Mesenchymal stem cell (in vitro differentiated cells and primary cell): Measurements from ENCODE around the gene TNFSF10.

Source experiments
- DNase-seq: peaks from one replicate; pipeline ENCODE4 v3.0.0-alpha.2; 2013
- H2AFZ ChIP-seq: one replicate; pipeline ENCODE4 v1.6.1; 2013; ENCODE audit warnings: low read depth, mild to moderate bottlenecking, control low read depth, inconsistent platforms, low read length, moderate library complexity
- H2AK5ac ChIP-seq: 2 replicates; pipeline ENCODE4 v1.6.1; 2013; ENCODE audit warnings: low read length, moderate library complexity, mild to moderate bottlenecking, inconsistent platforms; ENCODE audit not compliant: severe bottlenecking
- H2BK120ac ChIP-seq: one replicate; pipeline ENCODE4 v1.6.1; 2013; ENCODE audit warnings: low read depth, mild to moderate bottlenecking, inconsistent platforms, low read length, moderate library complexity
- H2BK12ac ChIP-seq, 2 experiments: one replicate each; pipeline ENCODE4 v1.6.1; 2013; ENCODE audit warnings: inconsistent platforms in 2 of 2, low read length in 2 of 2, mild to moderate bottlenecking in 2 of 2, moderate library complexity in 2 of 2, control low read depth in 1 of 2
- H2BK15ac ChIP-seq: one replicate; pipeline ENCODE4 v1.6.1; 2013; ENCODE audit warnings: mild to moderate bottlenecking, low read depth, inconsistent platforms; ENCODE audit not compliant: poor library complexity, severe bottlenecking
- H2BK5ac ChIP-seq: 2 replicates; pipeline ENCODE4 v1.6.1; 2013; ENCODE audit warnings: low read depth, mild to moderate bottlenecking, low read length, control low read depth, inconsistent platforms; ENCODE audit not compliant: poor library complexity, severe bottlenecking
- H3K14ac ChIP-seq, 2 experiments: one replicate each; pipeline ENCODE4 v1.6.1; 2013; ENCODE audit warnings: inconsistent platforms in 2 of 2, low read length in 2 of 2, control low read depth in 1 of 2, mild to moderate bottlenecking in 1 of 2, moderate library complexity in 1 of 2
- H3K18ac ChIP-seq, 2 experiments: one replicate each; pipeline ENCODE4 v1.6.1; 2013; ENCODE audit warnings: inconsistent platforms in 2 of 2, low read length in 2 of 2, control low read depth in 1 of 2, low read depth in 1 of 2, mild to moderate bottlenecking in 1 of 2
- H3K23ac ChIP-seq, 2 experiments: one replicate each; pipeline ENCODE4 v1.6.1; 2013; ENCODE audit warnings: inconsistent platforms in 2 of 2, low read length in 2 of 2, mild to moderate bottlenecking in 2 of 2, moderate library complexity in 2 of 2, control low read depth in 1 of 2
- H3K27ac ChIP-seq: 2 replicates; pipeline ENCODE4 v1.5.1; 2013; ENCODE audit warnings: mild to moderate bottlenecking, moderate library complexity, low read length, control low read depth, inconsistent platforms; ENCODE audit not compliant: poor library complexity, severe bottlenecking
- H3K27me3 ChIP-seq, 2 experiments: 2 replicates each; pipeline versions ENCODE4 v1.6.1 to v1.7.0; 2013; ENCODE audit warnings: low read length in 2 of 2, mild to moderate bottlenecking in 2 of 2, moderate library complexity in 2 of 2, control low read depth in 1 of 2, inconsistent platforms in 1 of 2; ENCODE audit not compliant: control insufficient read depth in 1 of 2, insufficient read depth in 1 of 2
- H3K36me3 ChIP-seq, 2 experiments: 2 replicates each; pipeline versions ENCODE4 v1.6.1 to v1.7.0; 2013; ENCODE audit warnings: low read length in 2 of 2, control low read depth in 1 of 2, inconsistent platforms in 1 of 2, low read depth in 1 of 2, mild to moderate bottlenecking in 1 of 2; ENCODE audit not compliant: insufficient read depth in 2 of 2, control insufficient read depth in 1 of 2
- H3K4ac ChIP-seq, 2 experiments: one replicate each; pipeline ENCODE4 v1.6.1; 2013; ENCODE audit warnings: inconsistent platforms in 2 of 2, low read length in 2 of 2, mild to moderate bottlenecking in 2 of 2, moderate library complexity in 2 of 2, control low read depth in 1 of 2, low read depth in 1 of 2
- H3K4me1 ChIP-seq: 2 replicates; pipeline ENCODE4 v1.6.1; 2013; ENCODE audit warnings: low read depth, low read length, control low read depth; ENCODE audit not compliant: control insufficient read depth, insufficient read depth
- H3K4me2 ChIP-seq: 2 replicates; pipeline ENCODE4 v1.6.1; 2013; ENCODE audit warnings: low read length, mild to moderate bottlenecking, inconsistent platforms; ENCODE audit not compliant: poor library complexity, severe bottlenecking
- H3K4me3 ChIP-seq, 2 experiments: 2 replicates each; pipeline versions ENCODE4 v1.5.1 to v1.7.0; 2013; ENCODE audit warnings: low read length in 2 of 2, mild to moderate bottlenecking in 2 of 2, control low read depth in 1 of 2, low read depth in 1 of 2; ENCODE audit not compliant: insufficient read depth in 1 of 2
- H3K79me1 ChIP-seq: replicated peaks from 2 replicates; pipeline ENCODE4 v1.6.1; 2013; ENCODE audit warnings: mild to moderate bottlenecking, control low read depth, low read length, inconsistent platforms; ENCODE audit not compliant: poor library complexity, severe bottlenecking
- H3K9ac ChIP-seq: 2 replicates; pipeline ENCODE4 v1.7.0; 2013; ENCODE audit warnings: mild to moderate bottlenecking, low read length, moderate library complexity
- H3K9me3 ChIP-seq: 2 replicates; pipeline ENCODE4 v1.7.0; 2013; ENCODE audit warnings: mild to moderate bottlenecking, low read length; ENCODE audit not compliant: control insufficient read depth
- H4K8ac ChIP-seq: one replicate; pipeline ENCODE4 v1.6.1; 2013; ENCODE audit warnings: inconsistent platforms, mild to moderate bottlenecking, low read length, moderate library complexity
- H4K91ac ChIP-seq: one replicate; pipeline ENCODE4 v1.6.1; 2013; ENCODE audit warnings: mild to moderate bottlenecking, low read length, inconsistent platforms
- WGBS: methylation state at CpG from one replicate; pipeline ENCODE4 v1.1.7; 2013; ENCODE audit warnings: mixed read lengths; 5-methylcytosine and 5-hydroxymethylcytosine counted together

Gene TNFSF10

GRCh38 chr3:172564499-172564898 is 41.3 kb upstream of the TNFSF10 start:
- H3K4ac ChIP-seq, result no peak overlapping the region
- H2BK120ac ChIP-seq, result no peak overlapping the region
- H3K4me2 ChIP-seq, result no peak overlapping the region
- no peak overlapping the region for H3K23ac ChIP-seq
- 100% methylated on average over 4 of the region's 5 CpGs for WGBS
- H3K27me3 ChIP-seq, result no peaks in the 10 kb centered on the region
- DNase-seq, result no peak
- H2BK12ac ChIP-seq, result peak overlapping the region in 1 of 2 experiments; percentile 92
- H3K27ac ChIP-seq, result no peak overlapping the region
- H4K8ac ChIP-seq, result no peak overlapping the region
- H2BK15ac ChIP-seq, result no peak overlapping the region
- H3K18ac ChIP-seq, result no peak overlapping the region
- peaks cover 2% of the 10 kb centered on the region for H3K4me1 ChIP-seq
- no peaks in the 10 kb centered on the region for H3K9me3 ChIP-seq
- H2AFZ ChIP-seq, result no peak overlapping the region
- H3K14ac ChIP-seq, result no peak overlapping the region
- no peak overlapping the region for H3K4me3 ChIP-seq
- no peak overlapping the region for H2AK5ac ChIP-seq
- H3K9ac ChIP-seq, result no peak overlapping the region
- no peaks in the 10 kb centered on the region for H3K79me1 ChIP-seq
- no peak overlapping the region for H2BK5ac ChIP-seq
- H4K91ac ChIP-seq, result no peak overlapping the region
- no peaks in the 10 kb centered on the region for H3K36me3 ChIP-seq

- Histone ChIP-seq H3K4me3 (peak overlapping the region in 1 of 2 experiments; percentile 39), H2AK5ac (no peak overlapping the region), H3K36me3 (no peaks in the 10 kb centered on the region), H3K4me1 (peaks cover 2% of the 10 kb centered on the region), H3K9ac (peak overlapping the region; percentile 75), H3K4ac (no peak overlapping the region), H4K8ac (no peak overlapping the region), H3K4me2 (no peak overlapping the region), H2AFZ (no peak overlapping the region), H3K23ac (no peak overlapping the region), H3K9me3 (no peaks in the 10 kb centered on the region), H2BK5ac (peak overlapping the region; percentile 78), H3K18ac (no peak overlapping the region), H3K27ac (peak overlapping the region; percentile 91), H4K91ac (no peak overlapping the region), H2BK12ac (no peak overlapping the region), H2BK15ac (no peak overlapping the region), H2BK120ac (no peak overlapping the region), H3K14ac (no peak overlapping the region), H3K79me1 (no peaks in the 10 kb centered on the region), H3K27me3 (no peaks in the 10 kb centered on the region)
- WGBS, result 2% methylated on average over 6 of the region's 8 CpGs
- peak; percentile 98 for DNase-seq
Observed at GRCh38 chr3:172562871-172563865, 39.9 kb upstream of the TNFSF10 start.

GRCh38 chr3:172561897-172562640 is 38.8 kb upstream of the TNFSF10 start:
- Histone ChIP-seq H3K4me1 (peaks cover 3% of the 10 kb centered on the region), H3K14ac (no peak overlapping the region), H3K23ac (no peak overlapping the region), H4K91ac (no peak overlapping the region), H2AK5ac (peak overlapping the region; percentile 67), H3K18ac (peak overlapping the region in 1 of 2 experiments; percentile 29), H3K79me1 (no peaks in the 10 kb centered on the region), H3K27me3 (no peaks in the 10 kb centered on the region), H2BK12ac (no peak overlapping the region), H3K9ac (peak overlapping the region; percentile 75), H3K4me2 (no peak overlapping the region), H4K8ac (no peak overlapping the region), H2BK15ac (no peak overlapping the region), H2BK120ac (peak overlapping the region; percentile 30), H3K4ac (no peak overlapping the region), H3K4me3 (peak overlapping the region in 1 of 2 experiments; percentile 39), H3K27ac (peak overlapping the region; percentile 91), H2AFZ (no peak overlapping the region), H2BK5ac (peak overlapping the region; percentile 78), H3K9me3 (no peaks in the 10 kb centered on the region), H3K36me3 (no peaks in the 10 kb centered on the region)
- DNase-seq, result no peak
- WGBS, result 97% methylated on average over 10 of the region's 12 CpGs

GRCh38 chr3:172560586-172560985 is 37.4 kb upstream of the TNFSF10 start:
- WGBS, result 89% methylated on average over 1 of the region's 1 CpG

More at GRCh38 chr3:172560586-172560985, 37.4 kb upstream of the TNFSF10 start:
- Histone ChIP-seq H4K8ac (no peak overlapping the region), H3K4me1 (peaks cover 3% of the 10 kb centered on the region), H2BK120ac (no peak overlapping the region), H2AK5ac (no peak overlapping the region), H3K4me2 (no peak overlapping the region), H3K27me3 (no peaks in the 10 kb centered on the region), H3K36me3 (no peaks in the 10 kb centered on the region), H2AFZ (no peak overlapping the region), H3K9me3 (no peaks in the 10 kb centered on the region), H3K23ac (no peak overlapping the region), H3K14ac (no peak overlapping the region), H3K4me3 (no peak overlapping the region), H3K4ac (no peak overlapping the region), H2BK5ac (no peak overlapping the region), H3K79me1 (no peaks in the 10 kb centered on the region), H2BK15ac (no peak overlapping the region), H3K18ac (no peak overlapping the region), H3K27ac (no peak overlapping the region), H4K91ac (no peak overlapping the region), H2BK12ac (no peak overlapping the region), H3K9ac (no peak overlapping the region)
- DNase-seq, result no peak
